T-cell (primary cell): ENCODE results near the gene ARL8B. TPM values are rescaled to one million over a fixed set of nuclear protein-coding genes. Genes with fewer than 3 reads are reported as not detected.
A peak's percentile ranks its signal among the peaks of the same experiment; 100 is the strongest.

ENCODE experiments used
- ATAC-seq, 4 experiments: fragments of 200-7000 bp in 3 of 4; fragments of 150-1000 bp in 1 of 4; cut with Tn5 transposase; replicated peaks in 1 of 4; 1 replicate in 3 of 4; 2 replicates in 1 of 4; pipeline ENCODE4 v1.10.0; 2021; ENCODE audit warnings: moderate library complexity in 3 of 4, mild to moderate bottlenecking in 2 of 4, moderate number of reproducible peaks in 1 of 4
- CTCF ChIA-PET, 2 donors: fragments of 300-600 bp; sonication (Branson Sonifier 250); formaldehyde crosslinking; loops; one replicate each; lab custom pipeline; 2022; ENCODE audit warnings: antibody characterized with exemption in 2 of 2; lab: Charles Lee
- POLR2A ChIA-PET, 2 donors: fragments of 300-600 bp; sonication (Branson Sonifier 250); formaldehyde crosslinking; loops; one replicate each; lab custom pipeline; 2022; ENCODE audit warnings: antibody characterized with exemption in 2 of 2; lab: Charles Lee
- DNase-seq, 35 experiments: peaks; one replicate each; pipeline versions ENCODE4 v3.0.0 to v3.0.0-alpha.2; 2013 to 2023
- H3K27ac ChIP-seq: one replicate; pipeline ENCODE4 v1.5.1; 2013; ENCODE audit warnings: low read length
- H3K27me3 ChIP-seq, 2 experiments: replicated peaks in 1 of 2; 1 replicate in 1 of 2; 2 replicates in 1 of 2; pipeline versions ENCODE4 v1.6.1 to v1.7.0; 2013; ENCODE audit warnings: low read length in 1 of 2, mixed read lengths in 1 of 2; ENCODE audit not compliant: control insufficient read depth in 2 of 2, insufficient read depth in 2 of 2; ENCODE audit errors: extremely low read depth in 1 of 2
- H3K36me3 ChIP-seq, 2 donors: 1 replicate in 1 of 2; 2 replicates in 1 of 2; pipeline versions ENCODE4 v1.6.1 to v1.7.0; 2013; ENCODE audit warnings: low read length in 1 of 2; ENCODE audit not compliant: control insufficient read depth in 2 of 2, insufficient read depth in 1 of 2; ENCODE audit errors: extremely low read depth in 1 of 2
- H3K4me1 ChIP-seq, 2 experiments: 1 replicate in 1 of 2; 2 replicates in 1 of 2; pipeline versions ENCODE4 v1.6.1 to v1.7.0; 2013; ENCODE audit warnings: low read length in 2 of 2, mixed read lengths in 1 of 2; ENCODE audit not compliant: insufficient read depth in 2 of 2, control insufficient read depth in 1 of 2; ENCODE audit errors: extremely low read depth in 1 of 2
- H3K4me3 ChIP-seq, 2 donors: 1 replicate in 1 of 2; 2 replicates in 1 of 2; pipeline versions ENCODE4 v1.5.1 to v1.7.0; 2013; ENCODE audit warnings: mild to moderate bottlenecking in 2 of 2, low read length in 1 of 2, moderate library complexity in 1 of 2; ENCODE audit not compliant: control insufficient read depth in 1 of 2; ENCODE audit errors: extremely low read depth in 1 of 2
- H3K9me3 ChIP-seq: 2 replicates; pipeline ENCODE4 v1.7.0; 2013
- H3K27ac Mint-ChIP-seq, 2 donors: one replicate each; pipeline ENCODE4 v1.8.0; 2020 to 2021; ENCODE audit warnings: mild to moderate bottlenecking in 2 of 2, mixed read lengths in 2 of 2
- H3K27me3 Mint-ChIP-seq, 2 donors: one replicate each; pipeline ENCODE4 v1.8.0; 2021 to 2022; ENCODE audit warnings: mixed read lengths in 2 of 2
- H3K36me3 Mint-ChIP-seq: one replicate; pipeline ENCODE4 v1.8.0; 2021; ENCODE audit warnings: mixed read lengths
- H3K4me1 Mint-ChIP-seq, 3 donors: one replicate each; pipeline ENCODE4 v1.8.0; 2020 to 2022; ENCODE audit warnings: mixed read lengths in 3 of 3, mild to moderate bottlenecking in 1 of 3
- H3K4me3 Mint-ChIP-seq, 3 donors: one replicate each; pipeline ENCODE4 v1.8.0; 2020 to 2022; ENCODE audit warnings: mild to moderate bottlenecking in 3 of 3, mixed read lengths in 3 of 3, moderate library complexity in 3 of 3
- H3K9me3 Mint-ChIP-seq, 3 donors: one replicate each; pipeline ENCODE4 v1.8.0; 2020 to 2022; ENCODE audit warnings: mixed read lengths in 3 of 3
- WGBS: methylation state at CpG from one replicate; pipeline ENCODE4 v1.1.5; 2013; ENCODE audit warnings: missing lambda C conversion rate; ENCODE audit not compliant: insufficient coverage; 5-methylcytosine and 5-hydroxymethylcytosine counted together
- total RNA-seq, 35 experiments: library from RNA in 6 of 35; stranded (reverse) in 6 of 35; fragments of 120-200 nt in 1 of 35; gene quantifications; one replicate each; pipeline versions ENCODE4 v1.2.1 to v1.2.4 and lab custom pipeline; 2013 to 2026

Gene ARL8B
- total RNA-seq, 5 donors from 2014 or later (not counting 1 experiment from before 2014, with no cell fraction given), result 40.6 to 52.6 (median 48.3) TPM

GRCh38 chr3:5136919-5137429 is 14.9 kb downstream of the ARL8B start:
- H3K27ac Mint-ChIP-seq, result peak overlapping the region; percentile 41 to 83
- Histone ChIP-seq H3K36me3 (peaks cover 4 to 5% of the 10 kb centered on the region in 2 donors), H3K27ac (peak overlapping the region; percentile 38), H3K27me3 (no peaks in the 10 kb centered on the region), H3K9me3 (no peaks in the 10 kb centered on the region), H3K4me3 (no peak overlapping the region), H3K4me1 (peaks cover under 1 to 12% of the 10 kb centered on the region in 2 experiments)
- ATAC-seq, result peak; percentile 21 to 31 (median 24)
- 100% methylated on average over 1 of the region's 2 CpGs for WGBS
- H3K27me3 Mint-ChIP-seq, result no peaks in the 10 kb centered on the region
- H3K4me3 Mint-ChIP-seq, result no peak overlapping the region
- H3K4me1 Mint-ChIP-seq, result peaks cover 77 to 87% (median 79%) of the 10 kb centered on the region in 3 donors
- peaks cover 21% of the 10 kb centered on the region for H3K36me3 Mint-ChIP-seq
- H3K9me3 Mint-ChIP-seq, result no peaks in the 10 kb centered on the region
- POLR2A ChIA-PET, result interaction anchor here in 1 of 2 donors (1.1 kb wide), 1 partner anchor 14 kb away, joined by 3 read pairs; no protein-coding TSS in a partner anchor
- CTCF ChIA-PET, result interaction anchor here (0.7 to 1.8 kb wide), 8 partner anchors 12 to 425 kb away, joined by 3 to 5 read pairs (median 4); no protein-coding TSS in a partner anchor
- DNase-seq, result peak in 1 of 35 experiments; percentile 12

- Histone ChIP-seq H3K27me3 (no peaks in the 10 kb centered on the region), H3K9me3 (no peaks in the 10 kb centered on the region), H3K27ac (no peak overlapping the region), H3K36me3 (peaks cover 4 to 12% of the 10 kb centered on the region in 2 donors), H3K4me3 (no peak overlapping the region), H3K4me1 (peaks cover 4 to 12% of the 10 kb centered on the region in 2 experiments)
- DNase-seq (no peak), ATAC-seq (no peak)
- H3K27me3 Mint-ChIP-seq, result no peaks in the 10 kb centered on the region
- peaks cover 27% of the 10 kb centered on the region for H3K36me3 Mint-ChIP-seq
- WGBS, result 100% methylated on average over 1 of the region's 5 CpGs
- no peak overlapping the region for H3K4me3 Mint-ChIP-seq
- CTCF ChIA-PET, result interaction anchor here (0.7 to 1.0 kb wide), 4 partner anchors 15 to 427 kb away, joined by 3 to 4 read pairs (median 4); no protein-coding TSS in a partner anchor
- peaks cover 74 to 78% (median 75%) of the 10 kb centered on the region in 3 donors for H3K4me1 Mint-ChIP-seq
- POLR2A ChIA-PET, result interaction anchor here (0.5 to 0.6 kb wide), 3 partner anchors 13 to 161 kb away, joined by 3 to 8 read pairs (median 4); no protein-coding TSS in a partner anchor
- peak overlapping the region; percentile 81 to 83 for H3K27ac Mint-ChIP-seq
- H3K9me3 Mint-ChIP-seq, result no peaks in the 10 kb centered on the region
These were observed 16.3 kb downstream of the ARL8B start for GRCh38 chr3:5138214-5138981.

GRCh38 chr3:5140230-5140621 is 18.1 kb downstream of the ARL8B start:
- H3K4me3 Mint-ChIP-seq, result no peak overlapping the region
- H3K9me3 ChIP-seq, result no peaks in the 10 kb centered on the region
- ChIA-PET CTCF (interaction anchor here in 1 of 2 donors (0.6 kb wide), 1 partner anchor 266 kb away, joined by 3 read pairs; no protein-coding TSS in a partner anchor), POLR2A (no interaction called here)
- no peak overlapping the region for H3K27ac Mint-ChIP-seq
- H3K27me3 ChIP-seq, result no peaks in the 10 kb centered on the region
- no peak overlapping the region for H3K4me3 ChIP-seq
- no peak for ATAC-seq
- peaks cover 4 to 12% of the 10 kb centered on the region in 2 experiments for H3K4me1 ChIP-seq
- H3K4me1 Mint-ChIP-seq, result peaks cover 68 to 83% (median 81%) of the 10 kb centered on the region in 3 donors
- WGBS, result 100% methylated on average over 1 of the region's 4 CpGs
- H3K27me3 Mint-ChIP-seq, result no peaks in the 10 kb centered on the region
- peaks cover 0 to 5% (median 0%) of the 10 kb centered on the region in 3 donors for H3K9me3 Mint-ChIP-seq
- peaks cover 42% of the 10 kb centered on the region for H3K36me3 Mint-ChIP-seq
- H3K27ac ChIP-seq, result no peak overlapping the region
- no peak for DNase-seq
- peaks cover 4 to 14% of the 10 kb centered on the region in 2 donors for H3K36me3 ChIP-seq

GRCh38 chr3:5140839-5141238 is 18.7 kb downstream of the ARL8B start:
- no CpG with 5 or more reads among the region's 6 CpGs for WGBS
- no peak overlapping the region for H3K27ac ChIP-seq
- peaks cover 48% of the 10 kb centered on the region for H3K36me3 Mint-ChIP-seq
- H3K4me1 ChIP-seq, result peaks cover 4 to 12% of the 10 kb centered on the region in 2 experiments
- no peaks in the 10 kb centered on the region for H3K27me3 Mint-ChIP-seq
- H3K27ac Mint-ChIP-seq, result no peak overlapping the region
- CTCF ChIA-PET, result no interaction called here
- POLR2A ChIA-PET, result no interaction called here
- H3K4me3 ChIP-seq, result no peak overlapping the region
- peaks cover 0 to 8% (median under 1%) of the 10 kb centered on the region in 3 donors for H3K9me3 Mint-ChIP-seq
- peaks cover 73 to 89% (median 87%) of the 10 kb centered on the region in 3 donors for H3K4me1 Mint-ChIP-seq
- no peak overlapping the region for H3K4me3 Mint-ChIP-seq
- no peaks in the 10 kb centered on the region for H3K27me3 ChIP-seq
- ATAC-seq, result no peak
- H3K9me3 ChIP-seq, result no peaks in the 10 kb centered on the region
- peaks cover 4 to 15% of the 10 kb centered on the region in 2 donors for H3K36me3 ChIP-seq
- no peak for DNase-seq

GRCh38 chr3:5141760-5142159 is 19.7 kb downstream of the ARL8B start:
- Histone ChIP-seq H3K27ac (no peak overlapping the region), H3K4me1 (peaks cover 4 to 9% of the 10 kb centered on the region in 2 experiments), H3K36me3 (peaks cover 4 to 15% of the 10 kb centered on the region in 2 donors), H3K27me3 (no peaks in the 10 kb centered on the region), H3K9me3 (peaks cover 3% of the 10 kb centered on the region), H3K4me3 (no peak overlapping the region)
- H3K27ac Mint-ChIP-seq, result no peak overlapping the region
- H3K27me3 Mint-ChIP-seq, result no peaks in the 10 kb centered on the region
- peaks cover 57% of the 10 kb centered on the region for H3K36me3 Mint-ChIP-seq
- ChIA-PET CTCF (no interaction called here), POLR2A (no interaction called here)
- DNase-seq (no peak), ATAC-seq (no peak)
- peaks cover 3 to 16% (median 4%) of the 10 kb centered on the region in 3 donors for H3K9me3 Mint-ChIP-seq
- WGBS, result no CpG with 5 or more reads among the region's 4 CpGs
- no peak overlapping the region for H3K4me3 Mint-ChIP-seq
- H3K4me1 Mint-ChIP-seq, result peaks cover 68 to 84% (median 79%) of the 10 kb centered on the region in 3 donors

- ChIA-PET CTCF (no interaction called here), POLR2A (no interaction called here)
- H3K4me1 Mint-ChIP-seq, result peaks cover 66 to 87% (median 82%) of the 10 kb centered on the region in 3 donors
- peaks cover 72% of the 10 kb centered on the region for H3K36me3 Mint-ChIP-seq
- WGBS, result 100% methylated on average over 1 of the region's 4 CpGs
- peaks cover 4 to 6% of the 10 kb centered on the region in 2 experiments for H3K4me1 ChIP-seq
- peaks cover 4 to 15% of the 10 kb centered on the region in 2 donors for H3K36me3 ChIP-seq
- ATAC-seq (no peak), DNase-seq (no peak)
- no peak overlapping the region for H3K4me3 ChIP-seq
- H3K27me3 Mint-ChIP-seq, result no peaks in the 10 kb centered on the region
- no peaks in the 10 kb centered on the region for H3K27me3 ChIP-seq
- no peak overlapping the region for H3K27ac ChIP-seq
- peaks cover 3% of the 10 kb centered on the region for H3K9me3 ChIP-seq
- no peak overlapping the region for H3K27ac Mint-ChIP-seq
- H3K4me3 Mint-ChIP-seq, result no peak overlapping the region
- H3K9me3 Mint-ChIP-seq, result peaks cover 4 to 26% (median 9%) of the 10 kb centered on the region in 3 donors
These were observed 21.4 kb downstream of the ARL8B start for GRCh38 chr3:5143464-5143863.
